SK-N-SH (cell line): Measurements from ENCODE around the gene TRPT1. TPM values are rescaled to one million over a fixed set of nuclear protein-coding genes. Genes with fewer than 3 reads are reported as not detected.
A peak's percentile ranks its signal among the peaks of the same experiment; 100 is the strongest.

Experiments
- CTCF ChIA-PET: fragments of 300-600, 350-600 bp; formaldehyde crosslinking; extraction: SDS; loops from one replicate; lab custom pipeline; 2021; lab: Yijun Ruan, JAX
- POLR2A ChIA-PET: fragments of 350-600 bp; sonication (Branson Sonifier 250); formaldehyde crosslinking; extraction: SDS; loops from one replicate; lab custom pipeline; 2020; ENCODE audit warnings: antibody characterized with exemption, inconsistent platforms; lab: Yijun Ruan, JAX
- DNase-seq: peaks from one replicate; pipeline ENCODE4 v3.0.0; 2012
- H2AFZ ChIP-seq: fragments of 200-600 bp; sonication (generic); 2 replicates; pipeline ENCODE4 v1.8.1; 2016; ENCODE audit warnings: antibody characterized with exemption, mild to moderate bottlenecking, low read depth
- H3F3A ChIP-seq: fragments of 200-600 bp; sonication (generic); replicated peaks from 2 replicates; pipeline ENCODE3; 2016; ENCODE audit warnings: antibody characterized with exemption, mild to moderate bottlenecking; ENCODE audit not compliant: insufficient read depth
- H3K27ac ChIP-seq, 2 experiments: fragments of 200-500 bp in 1 of 2; fragments of 200-600 bp in 1 of 2; sonication (Bioruptor generic) in 1 of 2; sonication (generic), shearing (Covaris generic) in 1 of 2; 2 replicates each; pipeline versions ENCODE4 v1.5.1 to v1.6.1; 2014 to 2016; ENCODE audit warnings: low read depth in 2 of 2, inconsistent platforms in 1 of 2, low read length in 1 of 2, mild to moderate bottlenecking in 1 of 2, mixed read lengths in 1 of 2
- H3K27me3 ChIP-seq: fragments of 200-600 bp; sonication (generic), shearing (Covaris generic); 2 replicates; pipeline ENCODE4 v1.6.1; 2016; ENCODE audit warnings: mixed run types; ENCODE audit not compliant: insufficient read depth
- H3K36me3 ChIP-seq, 2 experiments: fragments of 200-500 bp in 1 of 2; fragments of 200-600 bp in 1 of 2; sonication (Bioruptor generic) in 1 of 2; sonication (generic) in 1 of 2; replicated peaks in 1 of 2; 2 replicates each; pipeline versions ENCODE3 to v1.5.1; 2014 to 2016; ENCODE audit warnings: low read length in 1 of 2, mild to moderate bottlenecking in 1 of 2; ENCODE audit not compliant: insufficient read depth in 2 of 2, control insufficient read depth in 1 of 2
- H3K4me1 ChIP-seq, 2 experiments: fragments of 200-500 bp in 1 of 2; fragments of 200-600 bp in 1 of 2; sonication (Bioruptor generic) in 1 of 2; sonication (generic), shearing (Covaris generic) in 1 of 2; 2 replicates each; pipeline versions ENCODE4 v1.5.1 to v1.6.1; 2014 to 2016; ENCODE audit warnings: low read depth in 1 of 2, low read length in 1 of 2, mixed run types in 1 of 2; ENCODE audit not compliant: insufficient read depth in 2 of 2, control insufficient read depth in 1 of 2
- H3K4me2 ChIP-seq: fragments of 200-600 bp; sonication (generic), shearing (Covaris generic); 2 replicates; pipeline ENCODE4 v1.6.1; 2017; ENCODE audit warnings: mixed run types
- H3K4me3 ChIP-seq, 2 experiments: fragments of 200-500 bp in 1 of 2; fragments of 200-600 bp in 1 of 2; sonication (Bioruptor generic) in 1 of 2; sonication (generic), shearing (Covaris generic) in 1 of 2; 2 replicates each; pipeline versions ENCODE4 v1.5.1 to v1.8.1; 2014 to 2016; ENCODE audit warnings: low read depth in 2 of 2, inconsistent platforms in 1 of 2, low read length in 1 of 2, mild to moderate bottlenecking in 1 of 2, mixed read lengths in 1 of 2, moderate library complexity in 1 of 2
- H3K79me2 ChIP-seq: fragments of 200-600 bp; sonication (generic); 2 replicates; pipeline ENCODE4 v1.8.1; 2017; ENCODE audit warnings: mild to moderate bottlenecking; ENCODE audit not compliant: insufficient read depth
- H3K9ac ChIP-seq: fragments of 200-600 bp; sonication (generic); 2 replicates; pipeline ENCODE4 v1.6.1; 2017; ENCODE audit warnings: mixed run types
- H3K9me2 ChIP-seq: fragments of 200-600 bp; sonication (generic); 2 replicates; pipeline ENCODE4 v1.6.1; 2017; ENCODE audit warnings: mixed run types
- H3K9me3 ChIP-seq: fragments of 200-600 bp; sonication (generic); 2 replicates; pipeline ENCODE4 v1.6.1; 2017; ENCODE audit warnings: mixed run types, mild to moderate bottlenecking, moderate library complexity
- H4K20me1 ChIP-seq: fragments of 200-600 bp; sonication (generic); 2 replicates; pipeline ENCODE4 v1.6.1; 2017; ENCODE audit warnings: mild to moderate bottlenecking, mixed run types; ENCODE audit not compliant: insufficient read depth
- CHD2 ChIP-seq: fragments of 150-350 bp; IDR thresholded peaks from 2 replicates; pipeline ENCODE4 v1.6.1; 2018; ENCODE audit warnings: low read length; ENCODE audit not compliant: partially characterized antibody
- EP300 ChIP-seq, 2 experiments: IDR thresholded peaks; 2 replicates each; pipeline versions ENCODE4 v1.4.0 to v1.6.1; 2012; ENCODE audit warnings: borderline replicate concordance in 1 of 2, low read depth in 1 of 2, low read length in 1 of 2
- FOSL2 ChIP-seq: IDR thresholded peaks from 2 replicates; pipeline ENCODE4 v1.4.0; 2012; ENCODE audit warnings: low read depth, mild to moderate bottlenecking, moderate library complexity, borderline replicate concordance
- FOXJ3 ChIP-seq: sonication (generic); formaldehyde crosslinking; IDR thresholded peaks from 2 replicates; pipeline ENCODE4 v1.5.1; 2020; ENCODE audit warnings: mild to moderate bottlenecking, missing genetic modification reagents
- GATA2 ChIP-seq: sonication (generic); formaldehyde crosslinking; IDR thresholded peaks from 2 replicates; pipeline ENCODE4 v1.5.0; 2020; ENCODE audit warnings: mild to moderate bottlenecking, missing genetic modification reagents
- MAX ChIP-seq: IDR thresholded peaks from 2 replicates; pipeline ENCODE4 v1.4.0; 2012; ENCODE audit warnings: low read depth
- MXI1 ChIP-seq: IDR thresholded peaks from 2 replicates; pipeline ENCODE4 v1.6.1; 2012; ENCODE audit warnings: mild to moderate bottlenecking, low read depth, low read length, improper control_type of control experiment
- NFIC ChIP-seq: IDR thresholded peaks from 2 replicates; pipeline ENCODE4 v1.4.0; 2012; ENCODE audit warnings: borderline replicate concordance
- PBX3 ChIP-seq: IDR thresholded peaks from 2 replicates; pipeline ENCODE4; 2012
- POLR2AphosphoS5 ChIP-seq: IDR thresholded peaks from 2 replicates; pipeline ENCODE4 v1.6.1; 2012; ENCODE audit warnings: low read depth, low read length
- RAD21 ChIP-seq: IDR thresholded peaks from 2 replicates; pipeline ENCODE4 v1.6.1; 2012; ENCODE audit warnings: mild to moderate bottlenecking, low read length
- RCOR1 ChIP-seq: fragments of 150-350 bp; IDR thresholded peaks from 2 replicates; pipeline ENCODE4 v1.6.1; 2017; ENCODE audit warnings: antibody characterized with exemption, low read length
- REST ChIP-seq: IDR thresholded peaks from 2 replicates; pipeline ENCODE4 v1.6.1; 2012; ENCODE audit warnings: mild to moderate bottlenecking, low read depth, low read length, moderate library complexity
- RXRA ChIP-seq: IDR thresholded peaks from 2 replicates; pipeline ENCODE4 v1.4.0; 2012; ENCODE audit warnings: low read depth, mild to moderate bottlenecking, borderline replicate concordance
- TAF1 ChIP-seq: IDR thresholded peaks from 2 replicates; pipeline ENCODE4 v1.6.1; 2012; ENCODE audit warnings: low read depth, mild to moderate bottlenecking, low read length, moderate library complexity, borderline replicate concordance
- TEAD4 ChIP-seq: IDR thresholded peaks from 2 replicates; pipeline ENCODE4 v1.4.0; 2012; ENCODE audit warnings: mild to moderate bottlenecking, borderline replicate concordance; ENCODE audit not compliant: insufficient read depth
- YY1 ChIP-seq: IDR thresholded peaks from 2 replicates; pipeline ENCODE4 v1.4.0; 2012; ENCODE audit warnings: low read depth, mild to moderate bottlenecking
- WGBS: methylation state at CpG from one replicate; pipeline ENCODE4 v1.1.6; 2017; ENCODE audit warnings: low lambda C conversion rate; 5-methylcytosine and 5-hydroxymethylcytosine counted together
- polyA plus RNA-seq, 3 experiments: library from polyadenylated mRNA; depleted of rRNA; stranded (reverse); fragments of >200 nt; gene quantifications; 2 replicates each; pipeline ENCODE4 v1.2.3, GENCODE V29; 2012
- TF ChIP-seq, protein P1 (sequence below): fragments of 150-350 bp; IDR thresholded peaks from 2 replicates; pipeline ENCODE4 v1.6.1; 2017; ENCODE audit warnings: antibody characterized with exemption, low read length, low read depth, borderline replicate concordance

The TRPT1 gene
- polyA plus RNA-seq, 1 of the 3 experiments (the other 2 are of a cell fraction) = 62.4 TPM

DNA sequence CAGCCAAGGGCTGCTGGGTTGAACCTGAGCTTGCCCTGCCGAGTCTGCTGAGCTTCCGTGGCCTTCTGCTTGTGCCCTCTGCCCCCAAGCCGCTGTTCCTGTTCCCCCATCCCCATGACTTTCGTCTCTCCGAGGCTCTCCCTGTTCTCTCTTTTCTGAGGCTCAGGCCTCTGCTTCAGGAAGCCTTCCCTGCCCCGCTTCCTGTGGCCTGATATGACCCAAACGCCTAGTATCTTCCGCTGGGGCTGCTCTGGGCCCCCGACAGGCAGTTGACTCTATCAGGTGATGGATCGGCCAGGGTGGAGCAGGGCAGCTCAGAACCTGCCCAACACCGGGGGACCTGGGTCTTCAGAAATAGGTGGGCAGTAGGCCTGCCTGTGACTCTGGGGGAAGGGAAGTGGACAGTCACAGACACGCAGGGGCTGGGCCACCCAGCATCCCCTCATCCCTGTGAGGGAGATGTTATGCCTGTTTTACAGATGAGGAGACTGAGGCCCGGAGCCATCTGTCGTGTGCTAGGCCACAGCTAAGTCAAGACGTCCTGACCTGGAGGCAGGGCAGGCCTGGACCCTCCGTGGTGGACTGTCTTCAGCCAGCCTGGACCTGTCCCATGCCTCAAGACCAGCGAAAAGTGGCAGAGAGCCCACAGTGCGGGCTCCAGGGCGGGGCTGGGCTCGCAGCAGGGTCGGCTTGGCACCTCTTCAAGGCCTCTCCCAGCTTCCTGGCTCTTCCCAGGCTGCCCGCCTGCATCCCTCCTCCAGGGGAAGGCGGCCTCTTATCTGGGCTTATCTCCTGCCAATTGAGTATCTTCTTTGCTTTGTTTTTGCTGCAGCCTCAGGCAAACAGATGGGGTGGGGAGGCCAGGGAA, 42.3 kb upstream of the TRPT1 start:
- DNase-seq = peak; percentile 77

More for the DNA sequence above, 42.3 kb upstream of the TRPT1 start:
- Histone ChIP-seq H3K27me3 (no peaks in the 10 kb centered on the region), H3K4me2 (peak overlapping the region; percentile 89), H3K9ac (peak overlapping the region; percentile 63), H3K79me2 (peaks cover 19% of the 10 kb centered on the region), H3K4me3 (peak overlapping the region in 1 of 2 experiments; percentile 60; a peak in 2 of 4 replicates), H3K4me1 (peaks cover 12 to 55% of the 10 kb centered on the region in 2 experiments; a peak in 3 of 4 replicates), H3K9me3 (no peaks in the 10 kb centered on the region), H3K27ac (peak overlapping the region; percentile 88 to 97), H2AFZ (no peak overlapping the region), H3K9me2 (no peaks in the 10 kb centered on the region), H3F3A (peaks cover 40% of the 10 kb centered on the region), H4K20me1 (no peaks in the 10 kb centered on the region), H3K36me3 (peaks cover 15 to 20% of the 10 kb centered on the region in 2 experiments)
- ChIA-PET CTCF (interaction anchor here (0.6 to 6.9 kb wide), 11 partner anchors 10 to 376 kb away, joined by 3 to 89 read pairs (median 4); partner anchors contain the start of genes ESRRA, KCNK4, PLCB3 and PRDX5), POLR2A (interaction anchor here (0.9 to 6.5 kb wide), 8 partner anchors 11 to 64 kb away, joined by 3 to 112 read pairs (median 3); partner anchors contain the start of genes BAD, ESRRA, FKBP2 and NUDT22)
- TF ChIP-seq RXRA = no peak
- TF ChIP-seq FOXJ3 (CRISPR knock-in tag) = peak; percentile 81; the same call in 1 of the 2 replicates
- TF ChIP-seq EP300 (IDR thresholded peaks at IDR 0.05; ENCODE audit: borderline replicate concordance in 1 of 2, low read depth in 1 of 2, low read length in 1 of 2) = peak in 1 of 2 experiments; percentile 52; a peak in 1 of 4 replicates
- TF ChIP-seq CHD2 = peak; percentile 6
- TF ChIP-seq GATA2 (CRISPR knock-in tag) = peak; percentile 90
- TF ChIP-seq NFIC = peak; percentile 55
- TF ChIP-seq MAX = no peak
- no peak for TF ChIP-seq TEAD4
- TF ChIP-seq, protein P1, sequence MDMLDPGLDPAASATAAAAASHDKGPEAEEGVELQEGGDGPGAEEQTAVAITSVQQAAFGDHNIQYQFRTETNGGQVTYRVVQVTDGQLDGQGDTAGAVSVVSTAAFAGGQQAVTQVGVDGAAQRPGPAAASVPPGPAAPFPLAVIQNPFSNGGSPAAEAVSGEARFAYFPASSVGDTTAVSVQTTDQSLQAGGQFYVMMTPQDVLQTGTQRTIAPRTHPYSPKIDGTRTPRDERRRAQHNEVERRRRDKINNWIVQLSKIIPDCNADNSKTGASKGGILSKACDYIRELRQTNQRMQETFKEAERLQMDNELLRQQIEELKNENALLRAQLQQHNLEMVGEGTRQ = no peak
- TF ChIP-seq MXI1 = no peak
- no peak for TF ChIP-seq FOSL2
- TF ChIP-seq REST = no peak
- 0 out of 2 replicates have a peak, but pooled peaks have one; percentile 2 for TF ChIP-seq TAF1
- no peak; the same call in 1 of the 2 replicates for TF ChIP-seq RCOR1
- TF ChIP-seq RAD21 = peak; percentile 17; the same call in 1 of the 2 replicates
- no peak for TF ChIP-seq YY1
- TF ChIP-seq PBX3 = no peak
- TF ChIP-seq POLR2AphosphoS5 = no peak
- WGBS = 74% methylated on average over 16 of the region's 23 CpGs
